HepG2 (cell line): Measurements from ENCODE around the gene GSK3B. TPM values are rescaled to one million over a fixed set of nuclear protein-coding genes. Genes with fewer than 3 reads are reported as not detected.

Source experiments
- ATAC-seq: fragments of 200-7000 bp; cut with Tn5 transposase; 3 replicates; pipeline ENCODE4 v1.9.1; 2020; ENCODE audit warnings: mild to moderate bottlenecking, moderate library complexity
- BruUV-seq: library from RNA; stranded (reverse); fragments of 400-500 nt; replicated peaks from 2 replicates; lab custom pipeline; 2021; lab: Mats Ljungman, UMichigan
- CTCF ChIA-PET: fragments of 300-600 bp; formaldehyde crosslinking; extraction: SDS; loops from one replicate; lab custom pipeline; 2021; ENCODE audit warnings: low total read pairs, inconsistent platforms, low intra/inter-chr PET ratio; lab: Yijun Ruan, JAX
- POLR2A ChIA-PET: fragments of 350-600 bp; sonication (Branson Sonifier 250); formaldehyde crosslinking; loops from one replicate; lab custom pipeline; 2020; ENCODE audit warnings: antibody characterized with exemption, inconsistent platforms; lab: Yijun Ruan, JAX
- DNase-seq: peaks from one replicate; pipeline ENCODE4 v3.0.0-alpha.2; 2015; ENCODE audit warnings: low spot score
- FAIRE-seq: peaks from 3 replicates; lab custom pipeline; 2011; peaks lifted over from hg19 to GRCh38; lab: Jason Lieb, UNC
- H2AFZ ChIP-seq: one replicate; pipeline ENCODE4 v1.6.1; 2011; ENCODE audit warnings: low read length, inconsistent platforms
- H3K27ac ChIP-seq: fragments of 300-600 bp; 3 replicates; pipeline ENCODE4 v1.8.0; 2011; ENCODE audit warnings: mixed run types, mild to moderate bottlenecking, mixed read lengths, low read length, inconsistent platforms; ENCODE audit not compliant: insufficient read depth; ENCODE audit errors: extremely low read length
- H3K27me3 ChIP-seq, 2 experiments: fragments of 200-600 bp in 1 of 2; 2 replicates in 1 of 2; 3 replicates in 1 of 2; pipeline versions ENCODE4 v1.6.0 to v1.8.0; 2011; ENCODE audit warnings: low read length in 2 of 2, mild to moderate bottlenecking in 2 of 2, moderate library complexity in 2 of 2, inconsistent platforms in 1 of 2; ENCODE audit not compliant: insufficient read depth in 2 of 2, control insufficient read depth in 1 of 2
- H3K36me3 ChIP-seq, 2 experiments: fragments of 200-600 bp in 1 of 2; replicated peaks in 1 of 2; 2 replicates in 1 of 2; 3 replicates in 1 of 2; pipeline versions ENCODE4 v1.5.1 to v1.8.0; 2011; ENCODE audit warnings: low read length in 2 of 2, inconsistent platforms in 1 of 2; ENCODE audit not compliant: insufficient read depth in 2 of 2, control insufficient read depth in 1 of 2
- H3K4me1 ChIP-seq: 2 replicates; pipeline ENCODE4 v1.5.1; 2012; ENCODE audit warnings: low read length, inconsistent platforms; ENCODE audit not compliant: insufficient read depth
- H3K4me2 ChIP-seq: 2 replicates; pipeline ENCODE4 v1.6.0; 2011; ENCODE audit warnings: low read depth, low read length, inconsistent platforms
- H3K4me3 ChIP-seq, 3 experiments: fragments of 200-600 bp in 1 of 3; sonication (generic), shearing (Covaris generic) in 1 of 3; replicated peaks in 1 of 3; 2 replicates each; pipeline ENCODE4 v1.5.1; 2011 to 2016; ENCODE audit warnings: low read length in 3 of 3, inconsistent platforms in 2 of 3, low read depth in 2 of 3, mild to moderate bottlenecking in 2 of 3, control low read depth in 1 of 3, mixed read lengths in 1 of 3; ENCODE audit not compliant: insufficient read depth in 1 of 3
- H3K79me2 ChIP-seq: one replicate; pipeline ENCODE4 v1.6.1; 2011; ENCODE audit warnings: low read length, inconsistent platforms; ENCODE audit not compliant: insufficient read depth
- H3K9ac ChIP-seq: 2 replicates; pipeline ENCODE4 v1.6.0; 2011; ENCODE audit warnings: mild to moderate bottlenecking, low read depth, low read length, inconsistent platforms; ENCODE audit not compliant: insufficient read depth
- H3K9me3 ChIP-seq: 2 replicates; pipeline ENCODE4 v1.5.1; 2012; ENCODE audit warnings: mild to moderate bottlenecking, low read length
- H4K20me1 ChIP-seq: 2 replicates; pipeline ENCODE4 v1.6.0; 2011; ENCODE audit warnings: inconsistent platforms, mild to moderate bottlenecking, low read length, moderate library complexity; ENCODE audit not compliant: insufficient read depth
- BCL6 ChIP-seq: IDR thresholded peaks from 2 replicates; pipeline ENCODE4 v1.6.1; 2016; ENCODE audit warnings: missing genetic modification reagents, missing compliant biosample characterization
- HOXA7 ChIP-seq: sonication (generic); formaldehyde crosslinking; IDR thresholded peaks from 2 replicates; pipeline ENCODE4 v1.8.1; 2022; ENCODE audit warnings: mild to moderate bottlenecking, missing genetic modification reagents, moderate library complexity
- PRDM15 ChIP-seq: sonication (generic); formaldehyde crosslinking; IDR thresholded peaks from 2 replicates; pipeline ENCODE4 v1.4.0; 2020; ENCODE audit warnings: missing genetic modification reagents
- SRSF9 ChIP-seq: fragments of 200-400 bp; formaldehyde crosslinking; IDR thresholded peaks from 2 replicates; pipeline ENCODE4 v1.6.1; 2018; ENCODE audit warnings: borderline replicate concordance, mild to moderate bottlenecking, low read depth, low read length; ENCODE audit not compliant: insufficient read depth, poor library complexity, severe bottlenecking
- TRIM22 ChIP-seq: fragments of 450-650 bp; IDR thresholded peaks from 2 replicates; pipeline ENCODE4 v1.6.1; 2017
- ZNF264 ChIP-seq: sonication (generic); formaldehyde crosslinking; IDR thresholded peaks from 2 replicates; pipeline ENCODE4 v1.4.0; 2020; ENCODE audit warnings: missing genetic modification reagents
- ZNF782 ChIP-seq: sonication (generic); formaldehyde crosslinking; IDR thresholded peaks from 2 replicates; pipeline ENCODE4 v1.4.0; 2020; ENCODE audit warnings: missing genetic modification reagents, mild to moderate bottlenecking, borderline replicate concordance
- WGBS: methylation state at CpG from one replicate; pipeline ENCODE4 v1.1.6; 2017; ENCODE audit warnings: low lambda C conversion rate; 5-methylcytosine and 5-hydroxymethylcytosine counted together
- in situ Hi-C: cut with HindIII; loops from 2 replicates; pipeline ENCODE4 v1.10.0; 2017; ENCODE audit warnings: low pct_unique_long_range_greater_than_20kb; ENCODE audit not compliant: extremely low pct_ligation_motif_present
- intact Hi-C: fragments of 100-400 bp; cut with micrococcal nuclease; formaldehyde crosslinking; loops from one replicate; pipeline ENCODE4 v1.10.0; 2022; ENCODE audit not compliant: unreplicated experiment
- polyA plus RNA-seq, 8 experiments: library from polyadenylated mRNA; depleted of rRNA in 3 of 8; stranded (reverse) in 7 of 8; unstranded in 1 of 8; fragments of >200 nt; fragmentation: Illumina TruSeq in 4 of 8; extraction: Trizol in 4 of 8; gene quantifications; 2 replicates each; pipeline versions ENCODE4 v1.2.1 to v1.2.3, GENCODE V29; 2011 to 2016; ENCODE audit warnings: low read depth in 4 of 8, missing spikeins in 1 of 8, mixed read lengths in 1 of 8; ENCODE audit not compliant: insufficient read depth in 1 of 8
- total RNA-seq, 5 experiments: library from RNA; depleted of rRNA; stranded (reverse); fragments of >200 nt; fragmentation: Illumina TruSeq; extraction: Trizol; gene quantifications; 2 replicates each; pipeline ENCODE4 v1.2.3, GENCODE V29; 2016; ENCODE audit warnings: low read depth in 1 of 5
- TF ChIP-seq, protein P1 (sequence below): sonication (generic); formaldehyde crosslinking; conservative IDR thresholded peaks from 2 replicates; pipeline ENCODE4 v1.8.0; 2022; ENCODE audit warnings: low read depth, missing genetic modification reagents

GSK3B gene
- total and polyA plus RNA-seq, 2 of the 13 experiments (the other 11 are each of a cell fraction or from before 2014, with no cell fraction given), result 22.3 to 30.1 TPM

GRCh38 chr3:120101624-120102023 lies 7.4 kb upstream of the GSK3B start (continued):
- TF ChIP-seq TRIM22 (no peak), ZNF264 (CRISPR knock-in tag) (no peak), ZNF782 (CRISPR knock-in tag) (no peak), HOXA7 (no peak), SRSF9 (no peak)

DNA sequence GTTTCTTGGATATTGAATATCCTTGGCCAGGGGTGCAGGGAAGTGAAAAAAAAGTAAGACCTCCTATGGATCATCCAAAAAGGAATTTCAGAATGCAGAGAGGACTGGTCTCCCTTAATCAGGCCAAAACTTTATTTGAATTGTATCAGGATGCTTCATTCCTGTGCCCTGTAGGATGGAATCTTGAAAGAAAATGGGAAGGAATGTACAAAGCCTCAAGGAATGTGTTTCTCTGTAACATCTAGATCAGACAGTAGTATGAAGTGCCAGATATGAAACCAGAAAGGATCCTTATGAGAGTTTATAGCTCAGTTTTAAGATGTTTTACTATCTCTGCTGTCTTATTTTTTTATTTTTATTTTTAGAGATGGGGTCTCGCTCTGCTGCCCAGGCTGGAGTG lies 6.5 kb upstream of the GSK3B start:
- CTCF ChIA-PET, result no interaction called here
- BruUV-seq, result no TSS peak
- Histone ChIP-seq H4K20me1 (no peaks in the 10 kb centered on the region), H3K4me3 (no peak overlapping the region), H3K79me2 (peaks cover 18% of the 10 kb centered on the region), H3K4me2 (no peak overlapping the region), H2AFZ (no peak overlapping the region), H3K4me1 (peaks cover 12% of the 10 kb centered on the region), H3K9me3 (no peaks in the 10 kb centered on the region), H3K9ac (no peak overlapping the region), H3K27ac (no peak overlapping the region), H3K27me3 (no peaks in the 10 kb centered on the region; a peak in 1 of 5 replicates), H3K36me3 (no peaks in the 10 kb centered on the region; a peak in 1 of 5 replicates)
- FAIRE-seq, result no peak
- WGBS, result 100% methylated on average over 1 of the region's 1 CpG
- no peak for DNase-seq
- TF ChIP-seq BCL6 (CRISPR knock-in tag) (no peak), PRDM15 (CRISPR knock-in tag) (no peak)
- TF ChIP-seq, protein P1, sequence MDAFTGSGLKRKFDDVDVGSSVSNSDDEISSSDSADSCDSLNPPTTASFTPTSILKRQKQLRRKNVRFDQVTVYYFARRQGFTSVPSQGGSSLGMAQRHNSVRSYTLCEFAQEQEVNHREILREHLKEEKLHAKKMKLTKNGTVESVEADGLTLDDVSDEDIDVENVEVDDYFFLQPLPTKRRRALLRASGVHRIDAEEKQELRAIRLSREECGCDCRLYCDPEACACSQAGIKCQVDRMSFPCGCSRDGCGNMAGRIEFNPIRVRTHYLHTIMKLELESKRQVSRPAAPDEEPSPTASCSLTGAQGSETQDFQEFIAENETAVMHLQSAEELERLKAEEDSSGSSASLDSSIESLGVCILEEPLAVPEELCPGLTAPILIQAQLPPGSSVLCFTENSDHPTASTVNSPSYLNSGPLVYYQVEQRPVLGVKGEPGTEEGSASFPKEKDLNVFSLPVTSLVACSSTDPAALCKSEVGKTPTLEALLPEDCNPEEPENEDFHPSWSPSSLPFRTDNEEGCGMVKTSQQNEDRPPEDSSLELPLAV (CRISPR knock-in tag), result no peak
- in situ Hi-C loops, result no loop called here
- POLR2A ChIA-PET, result no interaction called here
- intact Hi-C loops, result no loop called here
- ATAC-seq, result no peak
